GM19397 (cell line): Measurements from ENCODE around the gene PTBP3.
"Not testable (repeated sequence)": the region's sequence is repeated elsewhere in the genome, so short reads cannot be mapped to it uniquely, and the experiment has no call there.

Source experiments
- ATAC-seq: cut with Tn5 transposase; IDR thresholded peaks from one replicate; pipeline ENCODE4 v1.9.1; 2021; ENCODE audit warnings: mild to moderate bottlenecking, moderate library complexity; ENCODE audit not compliant: unreplicated experiment

Gene PTBP3

GRCh38 chr9:112323378-112323854, 10.0 kb downstream of the PTBP3 start:
- ATAC-seq = no peak

GRCh38 chr9:112322701-112323377, 10.6 kb downstream of the PTBP3 start:
- ATAC-seq = no peak

- no peak for ATAC-seq
Observed at GRCh38 chr9:112316258-112316943, 17.0 kb downstream of the PTBP3 start.

GRCh38 chr9:112315331-112316257, 17.8 kb downstream of the PTBP3 start:
- ATAC-seq = no peak

- no peak for ATAC-seq
Observed at GRCh38 chr9:112312139-112312538, 21.3 kb downstream of the PTBP3 start.

GRCh38 chr9:112311497-112311896, 21.9 kb downstream of the PTBP3 start:
- ATAC-seq = no peak

GRCh38 chr9:112310826-112311225, 22.6 kb downstream of the PTBP3 start:
- no peak for ATAC-seq

GRCh38 chr9:112308588-112308987, 24.8 kb downstream of the PTBP3 start:
- ATAC-seq = no peak

- ATAC-seq = no peak
Observed at GRCh38 chr9:112301420-112301819, 32.0 kb downstream of the PTBP3 start.

GRCh38 chr9:112299514-112299913, 33.9 kb downstream of the PTBP3 start:
- no peak for ATAC-seq

- ATAC-seq = no peak
Observed at GRCh38 chr9:112296929-112297328, 36.5 kb downstream of the PTBP3 start.

- ATAC-seq = no peak
Observed at GRCh38 chr9:112295174-112295573, 38.2 kb downstream of the PTBP3 start.

- no peak for ATAC-seq
Observed at GRCh38 chr9:112288029-112288428, 45.4 kb downstream of the PTBP3 start.

GRCh38 chr9:112286926-112287325, 46.5 kb downstream of the PTBP3 start:
- no peak for ATAC-seq

- no peak for ATAC-seq
Observed at GRCh38 chr9:112285056-112285455, 48.4 kb downstream of the PTBP3 start.

GRCh38 chr9:112283582-112284253, 49.7 kb downstream of the PTBP3 start:
- no peak for ATAC-seq

GRCh38 chr9:112282841-112283240, 50.6 kb downstream of the PTBP3 start:
- ATAC-seq = not testable (repeated sequence)

GRCh38 chr9:112280904-112281303, 52.5 kb downstream of the PTBP3 start:
- no peak for ATAC-seq

- ATAC-seq = no peak
Observed at GRCh38 chr9:112279501-112279900, 53.9 kb downstream of the PTBP3 start.

GRCh38 chr9:112278152-112278551, 55.3 kb downstream of the PTBP3 start:
- no peak for ATAC-seq

GRCh38 chr9:112274600-112274999, 58.8 kb downstream of the PTBP3 start:
- ATAC-seq = no peak
